IMR-90 (cell line): ENCODE measurements around the gene ZFR. TPM values are rescaled to one million over a fixed set of nuclear protein-coding genes. Genes with fewer than 3 reads are reported as not detected.

ENCODE experiments used
- ATAC-seq: fragments of 200-7000 bp; cut with Tn5 transposase; 2 replicates; pipeline ENCODE4 v1.9.1; 2020; ENCODE audit warnings: low read depth, mild to moderate bottlenecking, moderate library complexity
- BruUV-seq: library from RNA; stranded (reverse); fragments of 400-500 nt; replicated peaks from 2 replicates; lab custom pipeline; 2021; lab: Mats Ljungman, UMichigan
- CTCF ChIA-PET: fragments of 300-600 bp; formaldehyde crosslinking; extraction: SDS; loops from one replicate; lab custom pipeline; 2021; ENCODE audit warnings: antibody characterized with exemption; lab: Yijun Ruan, JAX
- POLR2A ChIA-PET: fragments of 300-600 bp; sonication (Branson Sonifier 250); formaldehyde crosslinking; loops from one replicate; lab custom pipeline; 2022; ENCODE audit warnings: antibody characterized with exemption; ENCODE audit not compliant: unreplicated experiment; lab: Charles Lee
- DNase-seq: peaks from one replicate; pipeline ENCODE4 v3.0.0; 2013
- H2AFZ ChIP-seq: replicated peaks from 2 replicates; pipeline ENCODE3; 2013; ENCODE audit warnings: low read length, mild to moderate bottlenecking; ENCODE audit not compliant: poor library complexity
- H2AK5ac ChIP-seq: 2 replicates; pipeline ENCODE4 v1.6.1; 2013; ENCODE audit warnings: low read depth, low read length, inconsistent platforms
- H2AK9ac ChIP-seq: replicated peaks from 2 replicates; pipeline ENCODE3; 2013; ENCODE audit warnings: mild to moderate bottlenecking, low read depth, low read length, moderate library complexity; ENCODE audit not compliant: poor library complexity
- H2BK120ac ChIP-seq: 2 replicates; pipeline ENCODE4 v1.6.1; 2013; ENCODE audit warnings: low read depth, low read length, inconsistent platforms
- H2BK15ac ChIP-seq: 3 replicates; pipeline ENCODE4 v1.6.1; 2013; ENCODE audit warnings: low read depth, low read length, inconsistent platforms
- H2BK20ac ChIP-seq: 2 replicates; pipeline ENCODE4 v1.6.1; 2013; ENCODE audit warnings: low read depth, mild to moderate bottlenecking, inconsistent platforms, low read length, moderate library complexity
- H2BK5ac ChIP-seq: 2 replicates; pipeline ENCODE4 v1.6.1; 2013; ENCODE audit warnings: mild to moderate bottlenecking, low read depth, low read length, inconsistent platforms; ENCODE audit not compliant: poor library complexity, severe bottlenecking
- H3K14ac ChIP-seq: replicated peaks from 2 replicates; pipeline ENCODE4 v1.6.1; 2013; ENCODE audit warnings: low read depth, low read length, inconsistent platforms
- H3K18ac ChIP-seq: 2 replicates; pipeline ENCODE4 v1.6.1; 2013; ENCODE audit warnings: low read depth, low read length, control low read depth
- H3K23ac ChIP-seq: 2 replicates; pipeline ENCODE4 v1.6.1; 2013; ENCODE audit warnings: low read depth, low read length, inconsistent platforms
- H3K27ac ChIP-seq: 2 replicates; pipeline ENCODE4 v1.5.1; 2013; ENCODE audit warnings: mild to moderate bottlenecking, control low read depth, low read length; ENCODE audit not compliant: insufficient read depth
- H3K27me3 ChIP-seq: 2 replicates; pipeline ENCODE4 v1.6.1; 2013; ENCODE audit warnings: low read length; ENCODE audit not compliant: control insufficient read depth, insufficient read depth
- H3K36me3 ChIP-seq: 2 replicates; pipeline ENCODE4 v1.6.1; 2013; ENCODE audit warnings: low read length, mixed read lengths; ENCODE audit not compliant: control insufficient read depth, insufficient read depth
- H3K4ac ChIP-seq: 2 replicates; pipeline ENCODE4 v1.6.1; 2013; ENCODE audit warnings: low read depth, low read length, inconsistent platforms
- H3K4me1 ChIP-seq: 2 replicates; pipeline ENCODE4 v1.6.1; 2013; ENCODE audit warnings: low read length, mixed read lengths; ENCODE audit not compliant: control insufficient read depth, insufficient read depth
- H3K4me2 ChIP-seq: 2 replicates; pipeline ENCODE4 v1.6.1; 2013; ENCODE audit warnings: low read depth, mild to moderate bottlenecking, control low read depth, low read length, moderate library complexity
- H3K4me3 ChIP-seq: 2 replicates; pipeline ENCODE4 v1.5.1; 2013; ENCODE audit warnings: low read depth, mild to moderate bottlenecking, control low read depth, low read length, moderate library complexity; ENCODE audit not compliant: insufficient read depth
- H3K56ac ChIP-seq: 2 replicates; pipeline ENCODE4 v1.6.1; 2013; ENCODE audit warnings: low read length, inconsistent platforms; ENCODE audit not compliant: insufficient read depth; ENCODE audit errors: extremely low read depth
- H3K79me1 ChIP-seq, 2 experiments: 2 replicates each; pipeline ENCODE4 v1.6.1; 2013; ENCODE audit warnings: low read length in 2 of 2, inconsistent platforms in 1 of 2, low read depth in 1 of 2
- H3K9ac ChIP-seq: 2 replicates; pipeline ENCODE4 v1.6.1; 2013; ENCODE audit warnings: low read depth, low read length, control low read depth
- H3K9me1 ChIP-seq: 2 replicates; pipeline ENCODE4 v1.6.1; 2013; ENCODE audit warnings: low read length, inconsistent platforms; ENCODE audit not compliant: insufficient read depth
- H3K9me3 ChIP-seq: 2 replicates; pipeline ENCODE4 v1.6.1; 2013; ENCODE audit warnings: low read length; ENCODE audit not compliant: control insufficient read depth, insufficient read depth
- H4K20me1 ChIP-seq: 2 replicates; pipeline ENCODE4 v1.6.1; 2013; ENCODE audit warnings: low read length, inconsistent platforms; ENCODE audit not compliant: insufficient read depth
- H4K5ac ChIP-seq: 2 replicates; pipeline ENCODE4 v1.6.1; 2013; ENCODE audit warnings: mild to moderate bottlenecking, low read depth, low read length, control low read depth
- H4K8ac ChIP-seq, 2 experiments: 2 replicates each; pipeline ENCODE4 v1.6.1; 2013; ENCODE audit warnings: low read depth in 2 of 2, low read length in 2 of 2, control low read depth in 1 of 2, inconsistent platforms in 1 of 2
- H4K91ac ChIP-seq: 2 replicates; pipeline ENCODE4 v1.6.1; 2013; ENCODE audit warnings: low read depth, low read length, inconsistent platforms; ENCODE audit not compliant: insufficient read depth
- BHLHE40 ChIP-seq: fragments of 150-350 bp; IDR thresholded peaks from 2 replicates; pipeline ENCODE4 v1.6.1; 2016; ENCODE audit warnings: mild to moderate bottlenecking, low read depth, low read length
- CEBPB ChIP-seq: IDR thresholded peaks from 2 replicates; pipeline ENCODE4 v1.6.1; 2012; ENCODE audit warnings: low read depth, low read length, improper control_type of control experiment
- CHD1 ChIP-seq: IDR thresholded peaks from 2 replicates; pipeline ENCODE4 v1.6.1; 2012; ENCODE audit warnings: low read depth, low read length, improper control_type of control experiment
- FOS ChIP-seq: fragments of 150-350 bp; IDR thresholded peaks from 2 replicates; pipeline ENCODE4 v1.6.1; 2016; ENCODE audit warnings: low read depth, low read length
- MAZ ChIP-seq: IDR thresholded peaks from 2 replicates; pipeline ENCODE4 v1.6.1; 2012; ENCODE audit warnings: low read depth, mild to moderate bottlenecking, low read length, improper control_type of control experiment, moderate library complexity, borderline replicate concordance
- MXI1 ChIP-seq: IDR thresholded peaks from 2 replicates; pipeline ENCODE4 v1.6.1; 2012; ENCODE audit warnings: low read depth, mild to moderate bottlenecking, low read length, moderate library complexity, borderline replicate concordance
- POLR2A ChIP-seq: IDR thresholded peaks from 2 replicates; pipeline ENCODE4 v1.6.1; 2012; ENCODE audit warnings: mild to moderate bottlenecking, low read depth, low read length
- RFX5 ChIP-seq: IDR thresholded peaks from 2 replicates; pipeline ENCODE4 v1.8.0; 2012; ENCODE audit warnings: low read depth, mild to moderate bottlenecking, low read length, moderate library complexity
- USF2 ChIP-seq: fragments of 150-350 bp; IDR thresholded peaks from 2 replicates; pipeline ENCODE4 v1.6.1; 2017; ENCODE audit warnings: mild to moderate bottlenecking, antibody characterized with exemption, low read length, low read depth
- WGBS, 2 experiments: methylation state at CpG; one replicate each; pipeline versions ENCODE4 v1.1.5 to v1.1.7; 2013; ENCODE audit warnings: missing lambda C conversion rate in 2 of 2; ENCODE audit not compliant: insufficient read length in 1 of 2; ENCODE audit errors: extremely low coverage in 2 of 2; 5-methylcytosine and 5-hydroxymethylcytosine counted together
- dilution Hi-C: fragments of 300-500 bp; cut with HindIII; formaldehyde crosslinking; loops from one replicate; pipeline ENCODE4 v1.14.3; 2018; ENCODE audit warnings: low sequenced_read_pairs; ENCODE audit not compliant: unreplicated experiment
- in situ Hi-C: fragments of 300-500 bp; cut with MboI; formaldehyde crosslinking; loops from 3 replicates; pipeline ENCODE4 v1.14.3; 2019; ENCODE audit warnings: low sequenced_read_pairs, inconsistent platforms, mixed read lengths
- intact Hi-C: fragments of 100-400 bp; cut with micrococcal nuclease; formaldehyde crosslinking; loops from 2 replicates; pipeline ENCODE4 v1.10.0; 2022
- polyA plus RNA-seq, 3 experiments: library from polyadenylated mRNA; depleted of rRNA; stranded (reverse); fragments of >200 nt; gene quantifications; 2 replicates each; pipeline ENCODE4 v1.2.3, GENCODE V29; 2012; ENCODE audit warnings: low replicate concordance in 1 of 3
- total RNA-seq: library from RNA; depleted of rRNA; stranded (reverse); fragments of >200 nt; gene quantifications from 2 replicates; pipeline ENCODE4 v1.2.3, GENCODE V29; 2012
- TF ChIP-seq, protein P1 (sequence below): conservative IDR thresholded peaks from 2 replicates; pipeline ENCODE4 v1.5.1; 2012; ENCODE audit warnings: mild to moderate bottlenecking, low read depth, low read length, improper control_type of control experiment

The ZFR gene
- total and polyA plus RNA-seq, 2 of the 4 experiments (the other 2 are of a cell fraction) = 30.4 to 81.4 TPM

GRCh38 chr5:32312595-32313332 is 131.8 kb downstream of the ZFR start, which contains the start of gene MTMR12:
MTMR12 (minus strand) TSS chr5:32312939; CDS start chr5:32312838, 101 bp downstream.
- H3K4me3 ChIP-seq = peak within 1 kb of the TSS; percentile 66
- peaks cover 7% of the 10 kb centered on the region; the same call in 1 of the 2 replicates for H3K9me1 ChIP-seq
- H3K36me3 ChIP-seq = no peaks in the 10 kb centered on the region; the same call in 1 of the 2 replicates
- H3K4ac ChIP-seq = peak within 1 kb of the TSS; percentile 74
- peak within 1 kb of the TSS; percentile 72 for H3K27ac ChIP-seq
- H2BK15ac ChIP-seq = no peak within 1 kb of the TSS
- H3K27me3 ChIP-seq = no peaks in the 10 kb centered on the region
- no peak within 1 kb of the TSS for H4K5ac ChIP-seq
- DNase-seq = peak; percentile 99
- H3K9me3 ChIP-seq = no peaks in the 10 kb centered on the region
- H2BK20ac ChIP-seq = no peak within 1 kb of the TSS; the same call in 1 of the 2 replicates
- peak within 1 kb of the TSS; percentile 78 for H3K9ac ChIP-seq
- 1% methylated on average over 77 of the region's 83 CpGs; no CpG with 5 or more reads in 1 of the 2 experiments for WGBS, 2 experiments
- no peak within 1 kb of the TSS for H3K18ac ChIP-seq
- peak within 1 kb of the TSS; percentile 59 to 65 for H4K8ac ChIP-seq
- TF ChIP-seq CEBPB (no peak), RFX5 (peak; percentile 77), MXI1 (peak; percentile 58; the same call in 1 of the 2 replicates), POLR2A (peak; percentile 87), USF2 (peak; percentile 28; the same call in 1 of the 2 replicates), CHD1 (no peak), MAZ (peak; percentile 68; the same call in 1 of the 2 replicates), BHLHE40 (peak; percentile 94), FOS (peak; percentile 65; the same call in 1 of the 2 replicates)
- TF ChIP-seq, protein P1, sequence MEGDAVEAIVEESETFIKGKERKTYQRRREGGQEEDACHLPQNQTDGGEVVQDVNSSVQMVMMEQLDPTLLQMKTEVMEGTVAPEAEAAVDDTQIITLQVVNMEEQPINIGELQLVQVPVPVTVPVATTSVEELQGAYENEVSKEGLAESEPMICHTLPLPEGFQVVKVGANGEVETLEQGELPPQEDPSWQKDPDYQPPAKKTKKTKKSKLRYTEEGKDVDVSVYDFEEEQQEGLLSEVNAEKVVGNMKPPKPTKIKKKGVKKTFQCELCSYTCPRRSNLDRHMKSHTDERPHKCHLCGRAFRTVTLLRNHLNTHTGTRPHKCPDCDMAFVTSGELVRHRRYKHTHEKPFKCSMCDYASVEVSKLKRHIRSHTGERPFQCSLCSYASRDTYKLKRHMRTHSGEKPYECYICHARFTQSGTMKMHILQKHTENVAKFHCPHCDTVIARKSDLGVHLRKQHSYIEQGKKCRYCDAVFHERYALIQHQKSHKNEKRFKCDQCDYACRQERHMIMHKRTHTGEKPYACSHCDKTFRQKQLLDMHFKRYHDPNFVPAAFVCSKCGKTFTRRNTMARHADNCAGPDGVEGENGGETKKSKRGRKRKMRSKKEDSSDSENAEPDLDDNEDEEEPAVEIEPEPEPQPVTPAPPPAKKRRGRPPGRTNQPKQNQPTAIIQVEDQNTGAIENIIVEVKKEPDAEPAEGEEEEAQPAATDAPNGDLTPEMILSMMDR = no peak
- peaks cover 6% of the 10 kb centered on the region; the same call in 1 of the 2 replicates for H4K20me1 ChIP-seq
- ATAC-seq = peak; percentile 95
- H4K91ac ChIP-seq = 0 out of 2 replicates have a peak within 1 kb of the TSS, but pooled peaks have one; percentile 3
- peak within 1 kb of the TSS; percentile 18; the same call in 1 of the 2 replicates for H2BK120ac ChIP-seq
- peak within 1 kb of the TSS; percentile 99 for H2AFZ ChIP-seq
- no TSS peak for BruUV-seq
- dilution Hi-C loops (no loop called here), intact Hi-C loops (loop anchor here (2.0 to 5.0 kb wide), 2 partner anchors 80 to 140 kb away; no protein-coding TSS in a partner anchor), in situ Hi-C loops (no loop called here)
- ChIA-PET CTCF (interaction anchor here (0.6 kb wide), 1 partner anchor 63 kb away, joined by 3 read pairs; no protein-coding TSS in a partner anchor), POLR2A (interaction anchor here (0.6 kb wide), 1 partner anchor 142 kb away, joined by 4 read pairs; no protein-coding TSS in a partner anchor)
- peak within 1 kb of the TSS; percentile 67 for H2BK5ac ChIP-seq
- H3K4me2 ChIP-seq = peak within 1 kb of the TSS; percentile 74
- H3K4me1 ChIP-seq = peaks cover 5% of the 10 kb centered on the region
- H3K23ac ChIP-seq = peak within 1 kb of the TSS; percentile 90
- H2AK9ac ChIP-seq = peak within 1 kb of the TSS; percentile 85
- H3K79me1 ChIP-seq = peaks cover 14 to 40% of the 10 kb centered on the region in 2 experiments; a peak in 3 of 4 replicates
- H3K14ac ChIP-seq = peak within 1 kb of the TSS; percentile 78
- H2AK5ac ChIP-seq = peak within 1 kb of the TSS; percentile 43; the same call in 1 of the 2 replicates
- H3K56ac ChIP-seq = peak within 1 kb of the TSS; percentile 66; the same call in 1 of the 2 replicates
